Body of pancreas (tissue), 4 donors: Measurements from ENCODE around the gene S100P.

Source experiments
- CTCF ChIP-seq, 7 experiments: fragments of 450-650 bp in 4 of 7; fragments of 200-600 bp in 3 of 7; sonication (generic) in 3 of 7; IDR thresholded peaks; one replicate each; pipeline ENCODE4 v1.5.1; 2016 to 2019; ENCODE audit warnings: antibody characterized with exemption in 7 of 7
- POLR2A ChIP-seq, 3 donors: fragments of 450-650 bp; IDR thresholded peaks; one replicate each; pipeline ENCODE4 v1.6.1; 2016; ENCODE audit warnings: antibody characterized with exemption in 3 of 3, mild to moderate bottlenecking in 2 of 3

GRCh38 chr4:6658597-6659075 is 35.0 kb upstream of the S100P start:
- TF ChIP-seq CTCF (IDR thresholded peaks at IDR 0.05) = no peak
- no peak for TF ChIP-seq POLR2A (IDR thresholded peaks at IDR 0.05)
